GM12878 (cell line): ENCODE measurements around the gene PRKN.

Source experiments
- BMI1 ChIP-seq: fragments of 450-650 bp; IDR thresholded peaks from 2 replicates; pipeline ENCODE4 v1.6.1; 2016; ENCODE audit warnings: mild to moderate bottlenecking, moderate library complexity, borderline replicate concordance
- E2F4 ChIP-seq: IDR thresholded peaks from 2 replicates; pipeline ENCODE4 v1.6.1; 2012; ENCODE audit warnings: low read depth, low read length, improper control_type of control experiment
- GABPA ChIP-seq: IDR thresholded peaks from 2 replicates; pipeline ENCODE4 v1.6.1; 2014; ENCODE audit warnings: antibody characterized with exemption, low read depth, mild to moderate bottlenecking, inconsistent platforms
- POLR2AphosphoS2 ChIP-seq: IDR thresholded peaks from 2 replicates; pipeline ENCODE4 v1.6.1; 2011; ENCODE audit warnings: low read depth, mild to moderate bottlenecking, low read length, improper control_type of control experiment, moderate library complexity
- ZBTB33 ChIP-seq: fragments of 450-650 bp; IDR thresholded peaks from 2 replicates; pipeline ENCODE4 v1.6.1; 2017; ENCODE audit warnings: mild to moderate bottlenecking
- TF ChIP-seq, protein P1 (sequence below), 3 experiments: IDR thresholded peaks in 2 of 3; conservative IDR thresholded peaks in 1 of 3; 2 replicates each; pipeline ENCODE4 v1.5.1; 2011; ENCODE audit warnings: low read depth in 3 of 3, low read length in 3 of 3, mild to moderate bottlenecking in 3 of 3, control low read depth in 2 of 3, moderate library complexity in 2 of 3, inconsistent platforms in 1 of 3, mixed read lengths in 1 of 3; ENCODE audit not compliant: control insufficient read depth in 2 of 3, insufficient read depth in 1 of 3; ENCODE audit errors: extremely low read depth in 1 of 3

DNA sequence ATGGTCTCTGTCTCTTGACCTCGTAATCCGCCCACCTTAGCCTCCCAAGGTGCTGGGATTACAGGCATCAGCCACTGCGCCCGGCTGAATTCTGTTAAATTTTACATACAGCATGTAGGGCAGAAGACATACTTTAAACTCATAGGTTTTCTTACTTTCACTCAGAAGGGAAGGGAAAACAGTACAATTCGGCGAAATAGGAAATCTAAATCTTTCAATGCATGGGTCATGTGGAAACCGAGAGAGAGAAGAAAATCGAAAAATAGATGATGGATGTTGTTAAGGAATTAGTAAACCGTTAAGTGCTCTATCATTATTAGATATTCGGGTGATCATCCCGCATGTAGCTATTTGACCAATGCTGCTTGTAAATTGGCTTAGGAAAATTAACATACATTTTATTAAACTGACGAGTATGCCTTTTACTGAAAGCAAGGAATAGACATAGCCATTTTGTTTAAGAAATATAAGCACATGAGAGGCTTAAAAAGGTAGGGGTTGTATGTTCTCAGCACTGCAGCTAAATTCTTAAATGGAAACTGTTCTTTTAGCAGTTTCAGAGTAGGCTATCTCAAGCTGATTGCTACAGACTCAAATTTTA lies 1289.0 kb downstream of the PRKN start:
- TF ChIP-seq, protein P1, sequence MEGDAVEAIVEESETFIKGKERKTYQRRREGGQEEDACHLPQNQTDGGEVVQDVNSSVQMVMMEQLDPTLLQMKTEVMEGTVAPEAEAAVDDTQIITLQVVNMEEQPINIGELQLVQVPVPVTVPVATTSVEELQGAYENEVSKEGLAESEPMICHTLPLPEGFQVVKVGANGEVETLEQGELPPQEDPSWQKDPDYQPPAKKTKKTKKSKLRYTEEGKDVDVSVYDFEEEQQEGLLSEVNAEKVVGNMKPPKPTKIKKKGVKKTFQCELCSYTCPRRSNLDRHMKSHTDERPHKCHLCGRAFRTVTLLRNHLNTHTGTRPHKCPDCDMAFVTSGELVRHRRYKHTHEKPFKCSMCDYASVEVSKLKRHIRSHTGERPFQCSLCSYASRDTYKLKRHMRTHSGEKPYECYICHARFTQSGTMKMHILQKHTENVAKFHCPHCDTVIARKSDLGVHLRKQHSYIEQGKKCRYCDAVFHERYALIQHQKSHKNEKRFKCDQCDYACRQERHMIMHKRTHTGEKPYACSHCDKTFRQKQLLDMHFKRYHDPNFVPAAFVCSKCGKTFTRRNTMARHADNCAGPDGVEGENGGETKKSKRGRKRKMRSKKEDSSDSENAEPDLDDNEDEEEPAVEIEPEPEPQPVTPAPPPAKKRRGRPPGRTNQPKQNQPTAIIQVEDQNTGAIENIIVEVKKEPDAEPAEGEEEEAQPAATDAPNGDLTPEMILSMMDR (IDR thresholded peaks at IDR 0.05 in 2 of 3, conservative IDR thresholded peaks at IDR 0.05 in 1 of 3; ENCODE audit: control insufficient read depth in 2 of 3, extremely low read depth in 1 of 3, insufficient read depth in 1 of 3, low read depth in 3 of 3, low read length in 3 of 3), result no peak
- TF ChIP-seq POLR2AphosphoS2, result no peak
- TF ChIP-seq ZBTB33, result no peak
- TF ChIP-seq GABPA, result no peak
- no peak for TF ChIP-seq E2F4
- TF ChIP-seq BMI1, result no peak
